Heart right ventricle (tissue), 16 donors: Measurements from ENCODE around the gene PTCH2. TPM values are rescaled to one million over a fixed set of nuclear protein-coding genes. Genes with fewer than 3 reads are reported as not detected.
"Not testable (repeated sequence)": the region's sequence is repeated elsewhere in the genome, so short reads cannot be mapped to it uniquely, and the experiment has no call there.

ENCODE experiments used
- ATAC-seq, 8 donors: fragments of 200-7000 bp; cut with Tn5 transposase; one replicate each; pipeline ENCODE4 v1.9.1; 2020; ENCODE audit warnings: mild to moderate bottlenecking in 8 of 8, moderate library complexity in 8 of 8, moderate number of reproducible peaks in 1 of 8
- DNase-seq, 2 donors: peaks; one replicate each; pipeline ENCODE4 v3.0.0-alpha.2; 2020
- H3K27ac ChIP-seq, 10 donors: fragments of 200-600 bp; sonication (generic) in 2 of 10; one replicate each; pipeline versions ENCODE4 v1.5.0 to v1.8.0; 2020 to 2022; ENCODE audit warnings: mild to moderate bottlenecking in 3 of 10
- H3K27me3 ChIP-seq, 7 donors: fragments of 200-600 bp; one replicate each; pipeline ENCODE4 v1.8.0; 2021 to 2022; ENCODE audit warnings: mild to moderate bottlenecking in 2 of 7
- H3K36me3 ChIP-seq, 9 donors: fragments of 200-600 bp; sonication (generic) in 1 of 9; one replicate each; pipeline versions ENCODE4 v1.5.0 to v1.8.0; 2020 to 2022; ENCODE audit warnings: mild to moderate bottlenecking in 2 of 9
- H3K4me1 ChIP-seq, 9 donors: fragments of 200-600 bp; sonication (generic) in 1 of 9; one replicate each; pipeline versions ENCODE4 v1.5.0 to v1.8.0; 2020 to 2022; ENCODE audit warnings: mild to moderate bottlenecking in 4 of 9
- H3K4me3 ChIP-seq, 10 donors: fragments of 200-600 bp; sonication (generic) in 2 of 10; one replicate each; pipeline versions ENCODE4 v1.5.0 to v1.8.0; 2020 to 2022; ENCODE audit warnings: mild to moderate bottlenecking in 7 of 10, moderate library complexity in 2 of 10
- H3K9me3 ChIP-seq, 11 donors: fragments of 200-600 bp in 10 of 11; sonication (generic) in 2 of 11; one replicate each; pipeline versions ENCODE4 v1.5.0 to v1.8.0; 2013 to 2022; ENCODE audit warnings: mild to moderate bottlenecking in 2 of 11, control low read depth in 1 of 11, moderate library complexity in 1 of 11
- CTCF ChIP-seq, 9 donors: fragments of 200-600 bp; sonication (generic) in 2 of 9; IDR thresholded peaks; one replicate each; pipeline versions ENCODE4 v1.5.0 to v1.8.0; 2021 to 2022; ENCODE audit warnings: antibody characterized with exemption in 9 of 9, mild to moderate bottlenecking in 5 of 9, moderate library complexity in 1 of 9
- WGBS, 2 donors: extraction: QIAGEN DNeasy Blood & Tissue Kit; methylation state at CpG; one replicate each; pipeline ENCODE4 v1.1.7; 2013; ENCODE audit warnings: inconsistent platforms in 1 of 2; 5-methylcytosine and 5-hydroxymethylcytosine counted together
- intact Hi-C, 10 donors: fragments of 100-400 bp; cut with DNase I; formaldehyde crosslinking; loops; one replicate each; pipeline versions ENCODE4 v1.11.1 to v1.14.2; 2022
- polyA plus RNA-seq, 2 donors: library from polyadenylated mRNA; stranded (reverse); fragments of 200-250 nt; gene quantifications; one replicate each; pipeline ENCODE4 v1.2.3, GENCODE V29; 2013
- total RNA-seq, 10 donors: library from RNA; stranded (reverse); fragmentation: NEBNext Ultra II Directional in 3 of 10; extraction: Animal tissue kit (Norgen Biotek cat#: 25700) in 3 of 10; gene quantifications; one replicate each; pipeline versions ENCODE4 v1.2.1 to v1.2.4, GENCODE V29; 2021 to 2023
- donor health status: Arrhythmogenic right ventricular cardiomyopathy.
- donor health status: ischemic (EF 13 %, LVEDD 7.1; RV severe dilation, severe dysfunction).
- donor health status: healthy with polysubstance abuse.
- donor health status: DM: no; HTN: yes; CAD: no.
- donor health status: DM: no; HTN: no; CAD: no.
- donor health status: ischemic (EF 25% LVEDD 6.9; RV normal size, moderate dysfunction).
- donor health status: ischemic (EF 25% LVEDD 5.7; RV mildly dilated, moderate dysfunction).
- donor health status: healthy.
- donor health status: DM: yes; HTN: yes; CAD: no.
- donor health status: Ischemic cardiomyopathy.
- donor health status: ischemic (EF 35%, LVEDD 5.7; RV mildly dilated, moderate dysfunction).
- donor health status: nonischemic (EF 11% LVEDD 7.7; RV severe dilation, severe dysfunction).
- donor health status: DM: yes; HTN: yes; CAD: no.
- donor health status: PGD.
- donor health status: ischemic (EF 29% LVEDD 5.4; RV normal size, mild dysfunction).
- donor health status: nonischemic (EF 23%, LVEDD 6.1; RV moderate dilation, normal function).

Gene PTCH2
- total and polyA plus RNA-seq, 12 donors, result 0.25 to 1.1 (median 0.44) TPM

- intact Hi-C loops, result loop anchor here in 1 of 10 donors (5.0 kb wide), 1 partner anchor 40 kb away; the partner anchor contains the start of gene BEST4
- peak overlapping the region in 6 of 10 donors; percentile 41 to 79 (median 60) for H3K27ac ChIP-seq
These were observed 15.7 kb downstream of the PTCH2 start for GRCh38 chr1:44827197-44828002.

GRCh38 chr1:44826375-44827196 is 16.5 kb downstream of the PTCH2 start:
- TF ChIP-seq CTCF (IDR thresholded peaks at IDR 0.05), result no peak
- 52 to 55% methylated on average over 24 of the region's 24 CpGs for WGBS, 2 donors
- intact Hi-C loops, result loop anchor here in 1 of 10 donors (5.0 kb wide), 1 partner anchor 39 kb away; the partner anchor contains the start of gene BEST4
- peaks cover 0 to 29% (median 10%) of the 10 kb centered on the region in 9 donors for H3K4me1 ChIP-seq
- no peaks in the 10 kb centered on the region for H3K9me3 ChIP-seq
- DNase-seq, result peak; percentile 66 to 77
- H3K4me3 ChIP-seq, result peak overlapping the region in 4 of 10 donors; percentile 17 to 37 (median 25)
- peak overlapping the region in 9 of 10 donors; percentile 39 to 79 (median 53) for H3K27ac ChIP-seq
- no peaks in the 10 kb centered on the region for H3K27me3 ChIP-seq
- no peaks in the 10 kb centered on the region for H3K36me3 ChIP-seq
- ATAC-seq, result peak; percentile 65 to 93 (median 85)

More at GRCh38 chr1:44827197-44828002, 15.7 kb downstream of the PTCH2 start:
- TF ChIP-seq CTCF (IDR thresholded peaks at IDR 0.05), result no peak
- H3K4me1 ChIP-seq, result peaks cover 0 to 29% (median 10%) of the 10 kb centered on the region in 9 donors
- H3K9me3 ChIP-seq, result no peaks in the 10 kb centered on the region
- H3K4me3 ChIP-seq, result no peak overlapping the region
- WGBS, 2 donors, result 90 to 91% methylated on average over 28 of the region's 28 CpGs
- DNase-seq (no peak), ATAC-seq (peak in 1 of 8 donors; percentile 3)
- H3K36me3 ChIP-seq, result no peaks in the 10 kb centered on the region
- no peaks in the 10 kb centered on the region for H3K27me3 ChIP-seq

GRCh38 chr1:44824392-44824791 is 18.7 kb downstream of the PTCH2 start:
- 97% methylated on average over 6 of the region's 6 CpGs for WGBS, 2 donors
- intact Hi-C loops, result loop anchor here in 2 of 10 donors (5.0 kb wide), 2 partner anchors 37 to 478 kb away; partner anchors contain the start of gene BEST4 (in 1 of the 2)
- not testable (repeated sequence) for H3K36me3 ChIP-seq, H3K27ac ChIP-seq, H3K4me3 ChIP-seq, ATAC-seq, H3K9me3 ChIP-seq, DNase-seq, H3K27me3 ChIP-seq
- H3K4me1 ChIP-seq, result peaks cover 7 to 39% (median 16%) of the 10 kb centered on the region in 9 donors

- Histone ChIP-seq H3K27me3 (no peaks in the 10 kb centered on the region), H3K36me3 (no peaks in the 10 kb centered on the region), H3K4me1 (peaks cover 7 to 49% (median 22%) of the 10 kb centered on the region in 9 donors), H3K9me3 (no peaks in the 10 kb centered on the region), H3K4me3 (no peak overlapping the region), H3K27ac (no peak overlapping the region)
- intact Hi-C loops, result loop anchor here in 2 of 10 donors (5.0 kb wide), 2 partner anchors 36 to 479 kb away; partner anchors contain the start of gene BEST4 (in 1 of the 2)
- no peak for TF ChIP-seq CTCF (IDR thresholded peaks at IDR 0.05)
- DNase-seq, result peak in 1 of 2 donors; percentile 14
- WGBS, 2 donors, result 81 to 82% methylated on average over 15 of the region's 15 CpGs
- ATAC-seq, result no peak
These were observed 20.0 kb downstream of the PTCH2 start for GRCh38 chr1:44822981-44823451.
